Tibial artery (tissue), 4 donors: Measurements from ENCODE around the gene IL3.

Experiments used
- DNase-seq, 2 donors: peaks; one replicate each; pipeline ENCODE4 v3.0.0-alpha.2; 2019
- H3K27ac ChIP-seq, 2 donors: fragments of 200-600 bp; sonication (generic) in 1 of 2; 1 replicate in 1 of 2; 2 replicates in 1 of 2; pipeline ENCODE4 v1.5.1; 2018 to 2019; ENCODE audit warnings: mild to moderate bottlenecking in 1 of 2
- H3K27me3 ChIP-seq, 2 donors: fragments of 200-600 bp; sonication (generic) in 1 of 2; one replicate each; pipeline versions ENCODE4 v1.5.1 to v1.6.0; 2016 to 2019
- H3K36me3 ChIP-seq, 3 donors: fragments of 200-600 bp; sonication (generic) in 2 of 3; one replicate each; pipeline ENCODE4 v1.5.1; 2016 to 2019; ENCODE audit warnings: mild to moderate bottlenecking in 2 of 3
- H3K4me1 ChIP-seq, 4 donors: fragments of 200-600 bp; sonication (generic) in 2 of 4; 1 replicate in 3 of 4; 2 replicates in 1 of 4; pipeline ENCODE4 v1.5.1; 2016 to 2019
- H3K4me3 ChIP-seq, 2 donors: fragments of 200-600 bp; sonication (generic) in 1 of 2; 1 replicate in 1 of 2; 2 replicates in 1 of 2; pipeline ENCODE4 v1.5.1; 2018 to 2019; ENCODE audit warnings: mild to moderate bottlenecking in 2 of 2
- H3K9me3 ChIP-seq, 3 donors: fragments of 200-600 bp; sonication (generic) in 1 of 3; one replicate each; pipeline ENCODE4 v1.5.1; 2016 to 2019
- CTCF ChIP-seq, 2 experiments: fragments of 200-600 bp in 1 of 2; fragments of 450-650 bp in 1 of 2; IDR thresholded peaks; one replicate each; pipeline ENCODE4 v1.5.1; 2017 to 2019; ENCODE audit warnings: antibody characterized with exemption in 2 of 2, mild to moderate bottlenecking in 1 of 2, moderate library complexity in 1 of 2
- intact Hi-C: fragments of 100-400 bp; cut with DNase I; formaldehyde crosslinking; loops from one replicate; pipeline ENCODE4 v1.15.0; 2023; ENCODE audit warnings: low total_unique reads

Gene IL3

DNA sequence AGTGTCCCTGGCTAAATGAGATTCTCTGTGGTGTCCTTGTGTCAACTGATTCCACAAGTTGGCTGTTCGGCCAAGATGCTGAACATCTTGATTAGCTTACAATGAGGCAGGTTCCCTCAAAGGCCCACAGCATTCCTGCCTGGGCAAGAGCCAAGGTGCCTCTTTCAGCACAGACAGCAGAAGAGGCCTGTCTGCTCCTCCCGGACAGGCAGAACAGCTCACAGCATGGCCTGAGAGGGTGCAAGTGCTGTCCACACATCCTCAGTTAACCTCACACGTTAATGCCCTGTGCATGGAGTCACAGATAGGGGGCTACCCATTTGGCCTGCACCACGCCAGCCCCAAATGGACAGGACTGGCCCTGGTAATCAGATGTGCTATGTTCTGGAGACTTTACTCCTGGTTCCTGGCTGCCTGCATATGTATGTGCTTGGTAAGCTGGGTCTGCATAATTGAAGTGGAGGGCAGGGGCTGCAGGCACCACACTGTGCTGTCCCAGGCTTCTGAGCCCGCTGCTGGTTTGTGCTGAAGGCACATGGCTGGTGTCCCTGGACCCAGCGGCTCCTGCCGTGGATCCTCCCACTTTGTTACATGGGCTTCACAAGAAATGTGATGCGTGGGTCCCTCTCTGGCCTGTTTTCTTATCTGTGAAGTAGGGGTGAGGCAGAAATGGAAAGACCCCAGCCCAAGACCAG lies 22.0 kb downstream of the IL3 start:
- TF ChIP-seq CTCF (IDR thresholded peaks at IDR 0.05): no peak
- DNase-seq: no peak
- Histone ChIP-seq H3K27me3 (no peaks in the 10 kb centered on the region), H3K9me3 (no peaks in the 10 kb centered on the region), H3K4me1 (peaks cover 0 to 26% (median 19%) of the 10 kb centered on the region in 4 donors), H3K4me3 (no peak overlapping the region), H3K36me3 (no peaks in the 10 kb centered on the region), H3K27ac (no peak overlapping the region)
- intact Hi-C loops: no loop called here

DNA sequence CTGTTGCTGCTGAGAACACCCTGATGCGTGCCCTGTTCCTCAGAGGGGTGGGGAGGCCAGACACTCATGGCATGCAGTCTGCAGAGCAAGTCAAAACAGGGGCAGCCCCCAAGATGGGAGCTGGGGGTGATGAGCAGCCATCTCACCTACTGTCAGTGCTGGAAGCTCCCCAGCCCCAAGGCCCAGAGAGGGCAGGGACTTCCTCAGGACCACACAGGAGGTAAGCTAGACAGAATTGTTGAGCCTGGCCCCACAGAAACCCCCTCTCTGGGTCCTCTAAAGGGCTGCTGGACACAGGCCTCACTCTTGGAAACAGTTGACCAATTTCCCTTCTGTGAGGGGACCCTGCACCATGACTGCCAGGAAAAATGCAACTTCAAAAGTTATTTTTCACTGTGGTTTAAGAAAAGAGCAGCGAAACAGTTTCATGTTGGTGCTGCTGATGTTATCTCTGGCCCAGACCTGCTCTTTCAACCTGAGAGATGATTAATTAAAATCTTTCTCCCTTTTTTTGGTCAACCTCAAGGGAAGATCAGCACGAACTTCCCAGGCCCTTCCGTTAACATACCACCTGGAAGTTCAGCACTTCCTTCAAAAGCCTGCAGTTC lies 22.7 kb downstream of the IL3 start:
- no peak overlapping the region for H3K4me3 ChIP-seq
- intact Hi-C loops: no loop called here
- H3K36me3 ChIP-seq: no peaks in the 10 kb centered on the region
- H3K9me3 ChIP-seq: no peaks in the 10 kb centered on the region
- no peak for DNase-seq
- H3K4me1 ChIP-seq: peaks cover 0 to 26% (median 19%) of the 10 kb centered on the region in 4 donors
- no peaks in the 10 kb centered on the region for H3K27me3 ChIP-seq
- no peak overlapping the region for H3K27ac ChIP-seq
- TF ChIP-seq CTCF (IDR thresholded peaks at IDR 0.05): no peak

- Histone ChIP-seq H3K27me3 (no peaks in the 10 kb centered on the region), H3K4me3 (no peak overlapping the region), H3K4me1 (peaks cover 0 to 26% (median 19%) of the 10 kb centered on the region in 4 donors), H3K36me3 (no peaks in the 10 kb centered on the region), H3K9me3 (no peaks in the 10 kb centered on the region), H3K27ac (peak overlapping the region in 1 of 2 donors; percentile 24)
- no peak for DNase-seq
- no peak for TF ChIP-seq CTCF (IDR thresholded peaks at IDR 0.05)
- intact Hi-C loops: no loop called here
These were observed 25.2 kb downstream of the IL3 start for GRCh38 chr5:132085686-132086085.

- H3K4me3 ChIP-seq: no peak overlapping the region
- H3K36me3 ChIP-seq: no peaks in the 10 kb centered on the region
- intact Hi-C loops: no loop called here
- peaks cover 0 to 26% (median 19%) of the 10 kb centered on the region in 4 donors for H3K4me1 ChIP-seq
- DNase-seq: peak; percentile 67 to 79
- H3K9me3 ChIP-seq: no peaks in the 10 kb centered on the region
- no peak for TF ChIP-seq CTCF (IDR thresholded peaks at IDR 0.05)
- H3K27me3 ChIP-seq: no peaks in the 10 kb centered on the region
- H3K27ac ChIP-seq: peak overlapping the region; percentile 17 to 24
These were observed 25.9 kb downstream of the IL3 start for GRCh38 chr5:132086277-132086794.

DNA sequence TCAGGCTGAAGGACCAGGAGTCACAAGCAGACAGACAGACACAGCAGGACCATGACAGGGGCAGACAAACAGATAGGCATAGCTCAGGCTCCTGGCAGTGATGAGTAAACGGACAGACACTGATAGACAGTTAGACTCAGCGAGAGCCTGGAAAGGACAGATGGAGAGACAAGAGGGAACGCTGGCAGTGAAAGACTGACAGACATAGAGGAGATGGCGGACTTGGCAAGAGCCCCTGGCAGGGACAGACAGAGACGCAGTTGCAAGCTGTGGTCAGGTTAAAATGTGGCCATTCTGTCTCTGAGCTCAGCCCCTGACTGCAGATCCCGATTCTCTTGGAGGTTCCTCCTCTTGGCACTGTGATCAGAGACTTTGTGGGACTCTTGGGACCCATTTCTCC lies 26.7 kb downstream of the IL3 start:
- H3K9me3 ChIP-seq: no peaks in the 10 kb centered on the region
- peaks cover 0 to 26% (median 19%) of the 10 kb centered on the region in 4 donors for H3K4me1 ChIP-seq
- intact Hi-C loops: no loop called here
- H3K36me3 ChIP-seq: no peaks in the 10 kb centered on the region
- H3K4me3 ChIP-seq: no peak overlapping the region
- H3K27ac ChIP-seq: no peak overlapping the region
- DNase-seq: no peak
- TF ChIP-seq CTCF (IDR thresholded peaks at IDR 0.05): no peak
- no peaks in the 10 kb centered on the region for H3K27me3 ChIP-seq
